ENCODE measurements around the gene OR5M8. TPM values are rescaled to one million over a fixed set of nuclear protein-coding genes. Genes with fewer than 3 reads are reported as not detected.

The OR5M8 gene
- total RNA-seq (ENCODE audit: unreplicated experiment) = not detected
- long read RNA-seq = 0 reads

DNA sequence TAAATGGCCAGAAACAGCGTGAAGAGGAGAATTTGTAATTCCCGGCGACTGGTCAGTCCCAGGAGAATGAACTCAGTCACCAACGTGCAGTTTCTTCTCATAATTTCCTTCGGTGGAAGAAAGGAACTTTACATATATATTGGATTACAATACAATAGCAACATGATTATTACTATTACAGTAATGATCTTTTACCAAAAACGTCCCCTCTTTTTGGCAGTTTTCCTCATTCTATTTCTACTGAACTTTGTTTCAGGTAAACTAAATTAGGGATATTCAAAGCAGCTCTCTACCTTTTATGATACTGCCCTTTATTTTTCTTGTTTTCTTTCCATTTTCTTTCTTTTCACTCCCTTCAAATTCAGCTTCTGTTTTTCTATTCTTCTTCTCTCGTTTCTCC lies at the start of gene OR5M8:
Gene OR5M8, minus strand, starts transcription at position 101 of the 400 bp plus-strand sequence. Its CDS starts 0 bp downstream, at position 101.
- H3K27ac Mint-ChIP-seq (ENCODE audit: unreplicated experiment) = no peak within 1 kb of the TSS

DNA sequence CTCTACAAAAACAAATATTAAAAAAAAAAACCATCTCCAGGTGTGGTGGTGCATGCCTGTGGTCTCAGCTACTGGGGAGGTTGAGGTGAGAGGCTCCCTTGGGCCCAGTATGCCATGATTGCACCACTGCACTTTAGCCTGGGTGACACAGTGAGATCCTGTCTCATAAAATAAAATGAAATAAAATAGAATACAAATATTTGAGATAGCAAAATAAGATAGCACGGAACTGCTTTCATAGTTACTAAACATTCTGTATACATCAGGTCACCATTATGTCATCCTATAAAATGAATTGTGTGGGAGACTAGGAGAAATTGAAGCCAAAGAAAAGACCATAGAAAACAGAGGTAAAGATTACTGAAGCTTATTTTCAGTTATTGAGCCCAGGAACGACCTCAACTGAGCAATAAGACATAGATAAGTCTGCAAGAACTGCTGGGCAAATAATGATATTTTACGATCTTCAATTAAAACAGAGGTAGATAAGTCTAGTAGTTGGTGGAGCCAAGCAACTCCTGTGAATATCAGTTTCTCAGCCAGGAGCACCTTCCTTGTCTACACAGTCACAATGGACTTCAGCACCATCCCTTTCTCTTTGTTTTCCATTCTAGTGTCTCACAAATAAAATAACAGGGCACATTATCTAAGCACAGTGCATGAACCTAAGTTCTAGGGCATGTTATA lies 42.0 kb upstream of the OR5M8 start:
- Mint-ChIP-seq H3K4me3 (ENCODE audit: unreplicated experiment) (no peak overlapping the region), H3K36me3 (ENCODE audit: unreplicated experiment) (no peaks in the 10 kb centered on the region), H3K4me1 (ENCODE audit: low read depth, unreplicated experiment) (no peaks in the 10 kb centered on the region), H3K27me3 (ENCODE audit: unreplicated experiment) (no peaks in the 10 kb centered on the region), H3K27ac (ENCODE audit: unreplicated experiment) (no peak overlapping the region), H3K9me3 (ENCODE audit: unreplicated experiment) (no peaks in the 10 kb centered on the region)
- TF ChIP-seq, protein P1, sequence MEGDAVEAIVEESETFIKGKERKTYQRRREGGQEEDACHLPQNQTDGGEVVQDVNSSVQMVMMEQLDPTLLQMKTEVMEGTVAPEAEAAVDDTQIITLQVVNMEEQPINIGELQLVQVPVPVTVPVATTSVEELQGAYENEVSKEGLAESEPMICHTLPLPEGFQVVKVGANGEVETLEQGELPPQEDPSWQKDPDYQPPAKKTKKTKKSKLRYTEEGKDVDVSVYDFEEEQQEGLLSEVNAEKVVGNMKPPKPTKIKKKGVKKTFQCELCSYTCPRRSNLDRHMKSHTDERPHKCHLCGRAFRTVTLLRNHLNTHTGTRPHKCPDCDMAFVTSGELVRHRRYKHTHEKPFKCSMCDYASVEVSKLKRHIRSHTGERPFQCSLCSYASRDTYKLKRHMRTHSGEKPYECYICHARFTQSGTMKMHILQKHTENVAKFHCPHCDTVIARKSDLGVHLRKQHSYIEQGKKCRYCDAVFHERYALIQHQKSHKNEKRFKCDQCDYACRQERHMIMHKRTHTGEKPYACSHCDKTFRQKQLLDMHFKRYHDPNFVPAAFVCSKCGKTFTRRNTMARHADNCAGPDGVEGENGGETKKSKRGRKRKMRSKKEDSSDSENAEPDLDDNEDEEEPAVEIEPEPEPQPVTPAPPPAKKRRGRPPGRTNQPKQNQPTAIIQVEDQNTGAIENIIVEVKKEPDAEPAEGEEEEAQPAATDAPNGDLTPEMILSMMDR (IDR thresholded peaks at IDR 0.05; ENCODE audit: partially characterized antibody, unreplicated experiment) = no peak
- no peak for DNase-seq

More for the DNA sequence above, at the start of gene OR5M8:
- no peaks in the 10 kb centered on the region for H3K36me3 Mint-ChIP-seq (ENCODE audit: unreplicated experiment)
- H3K27me3 Mint-ChIP-seq (ENCODE audit: unreplicated experiment) = peaks cover 1% of the 10 kb centered on the region
- no peak for DNase-seq
- no peak within 1 kb of the TSS for H3K4me3 Mint-ChIP-seq (ENCODE audit: unreplicated experiment)
- peaks cover 4% of the 10 kb centered on the region for H3K9me3 Mint-ChIP-seq (ENCODE audit: unreplicated experiment)
- H3K4me1 Mint-ChIP-seq (ENCODE audit: low read depth, unreplicated experiment) = peaks cover 3% of the 10 kb centered on the region
- TF ChIP-seq, protein P1 (IDR thresholded peaks at IDR 0.05; ENCODE audit: partially characterized antibody, unreplicated experiment) = no peak

GRCh38 chr11:56531856-56532255 lies 40.7 kb upstream of the OR5M8 start:
- no peak for DNase-seq
- Mint-ChIP-seq H3K9me3 (ENCODE audit: unreplicated experiment) (no peaks in the 10 kb centered on the region), H3K27me3 (ENCODE audit: unreplicated experiment) (no peaks in the 10 kb centered on the region), H3K4me1 (ENCODE audit: low read depth, unreplicated experiment) (no peaks in the 10 kb centered on the region), H3K36me3 (ENCODE audit: unreplicated experiment) (no peaks in the 10 kb centered on the region), H3K4me3 (ENCODE audit: unreplicated experiment) (no peak overlapping the region), H3K27ac (ENCODE audit: unreplicated experiment) (no peak overlapping the region)
- TF ChIP-seq, protein P1 (IDR thresholded peaks at IDR 0.05; ENCODE audit: partially characterized antibody, unreplicated experiment) = no peak

- H3K4me1 Mint-ChIP-seq (ENCODE audit: low read depth, unreplicated experiment) = no peaks in the 10 kb centered on the region
- H3K27ac Mint-ChIP-seq (ENCODE audit: unreplicated experiment) = no peak overlapping the region
- H3K4me3 Mint-ChIP-seq (ENCODE audit: unreplicated experiment) = no peak overlapping the region
- no peaks in the 10 kb centered on the region for H3K9me3 Mint-ChIP-seq (ENCODE audit: unreplicated experiment)
- DNase-seq = no peak
- H3K36me3 Mint-ChIP-seq (ENCODE audit: unreplicated experiment) = no peaks in the 10 kb centered on the region
- TF ChIP-seq, protein P1 (IDR thresholded peaks at IDR 0.05; ENCODE audit: partially characterized antibody, unreplicated experiment) = peak; percentile 37
- peaks cover 2% of the 10 kb centered on the region for H3K27me3 Mint-ChIP-seq (ENCODE audit: unreplicated experiment)
Observed at GRCh38 chr11:56522008-56522407, 30.8 kb upstream of the OR5M8 start.

GRCh38 chr11:56513280-56513679 lies 22.1 kb upstream of the OR5M8 start:
- Mint-ChIP-seq H3K27me3 (ENCODE audit: unreplicated experiment) (peaks cover 2% of the 10 kb centered on the region), H3K36me3 (ENCODE audit: unreplicated experiment) (no peaks in the 10 kb centered on the region), H3K4me1 (ENCODE audit: low read depth, unreplicated experiment) (no peaks in the 10 kb centered on the region), H3K27ac (ENCODE audit: unreplicated experiment) (no peak overlapping the region), H3K4me3 (ENCODE audit: unreplicated experiment) (no peak overlapping the region), H3K9me3 (ENCODE audit: unreplicated experiment) (no peaks in the 10 kb centered on the region)
- TF ChIP-seq, protein P1 (IDR thresholded peaks at IDR 0.05; ENCODE audit: partially characterized antibody, unreplicated experiment) = no peak
- DNase-seq = no peak

Data from glutamatergic neuron (in vitro differentiated cells).